ENCODE results near the gene SPON2. TPM values are rescaled to one million over a fixed set of nuclear protein-coding genes. Genes with fewer than 3 reads are reported as not detected.

The SPON2 gene
- total RNA-seq, 1 experiment from 2014 or later = 3.1 TPM

GRCh38 chr4:1211891-1212545, 39.6 kb upstream of the SPON2 start:
- H3K27me3 ChIP-seq (replicated peaks; ENCODE audit: control insufficient read depth, insufficient read depth, low read length) = no peaks in the 10 kb centered on the region
- Mint-ChIP-seq H3K4me3 (ENCODE audit: unreplicated experiment) (no peak overlapping the region), H3K27ac (ENCODE audit: unreplicated experiment) (no peak overlapping the region), H3K4me1 (ENCODE audit: low read depth, unreplicated experiment) (no peaks in the 10 kb centered on the region), H3K27me3 (ENCODE audit: insufficient read depth, unreplicated experiment) (no peaks in the 10 kb centered on the region), H3K36me3 (ENCODE audit: insufficient read depth, unreplicated experiment) (peaks cover 61% of the 10 kb centered on the region), H3K9me3 (ENCODE audit: unreplicated experiment) (no peaks in the 10 kb centered on the region)
- peaks cover 2% of the 10 kb centered on the region; the same call in 1 of the 2 replicates for H3K36me3 ChIP-seq (ENCODE audit: control insufficient read depth, insufficient read depth, low read length)
- no peak for DNase-seq
- intact Hi-C loops (cut with micrococcal nuclease; ENCODE audit: unreplicated experiment) = no loop called here
- POLR2A ChIA-PET = no interaction called here
- CTCF ChIA-PET = no interaction called here
- no peaks in the 10 kb centered on the region for H3K9me3 ChIP-seq
- TF ChIP-seq CTCF (IDR thresholded peaks at IDR 0.05; ENCODE audit: insufficient read depth in 1 of 2, low read depth in 1 of 2, low read length in 1 of 2, severe bottlenecking in 1 of 2, unreplicated experiment in 1 of 2) = no peak
- no TSS peak for BruUV-seq (replicated peaks)
- H3K4me3 ChIP-seq (ENCODE audit: low read depth, low read length) = no peak overlapping the region
- no peaks in the 10 kb centered on the region for H3K4me1 ChIP-seq

DNA sequence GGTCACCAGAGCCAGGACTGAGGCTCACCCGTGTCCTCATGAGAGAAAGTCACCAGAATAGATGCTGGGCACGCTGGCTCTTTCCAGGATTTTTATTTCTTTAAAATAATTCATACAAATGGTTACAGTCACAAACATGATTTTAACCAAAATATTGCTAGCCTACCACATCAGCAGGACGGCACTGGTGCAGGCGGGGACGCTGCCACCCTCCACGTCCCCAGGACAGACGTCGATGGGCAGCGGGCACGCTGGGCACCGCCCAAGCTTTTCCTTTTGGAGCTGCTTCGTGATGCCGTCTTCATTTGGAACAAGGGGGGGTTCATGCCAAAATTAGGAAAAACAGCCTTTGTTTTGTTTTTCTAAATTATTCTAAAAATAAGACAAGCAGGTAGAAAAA, 39.0 kb upstream of the SPON2 start:
- Mint-ChIP-seq H3K4me1 (ENCODE audit: low read depth, unreplicated experiment) (no peaks in the 10 kb centered on the region), H3K27ac (ENCODE audit: unreplicated experiment) (no peak overlapping the region), H3K36me3 (ENCODE audit: insufficient read depth, unreplicated experiment) (peaks cover 54% of the 10 kb centered on the region), H3K9me3 (ENCODE audit: unreplicated experiment) (no peaks in the 10 kb centered on the region), H3K27me3 (ENCODE audit: insufficient read depth, unreplicated experiment) (no peaks in the 10 kb centered on the region), H3K4me3 (ENCODE audit: unreplicated experiment) (no peak overlapping the region)
- Histone ChIP-seq H3K4me3 (ENCODE audit: low read depth, low read length) (no peak overlapping the region), H3K27me3 (replicated peaks; ENCODE audit: control insufficient read depth, insufficient read depth, low read length) (no peaks in the 10 kb centered on the region), H3K9me3 (no peaks in the 10 kb centered on the region), H3K4me1 (no peaks in the 10 kb centered on the region), H3K36me3 (ENCODE audit: control insufficient read depth, insufficient read depth, low read length) (peaks cover 2% of the 10 kb centered on the region; the same call in 1 of the 2 replicates)
- TF ChIP-seq CTCF (IDR thresholded peaks at IDR 0.05; ENCODE audit: insufficient read depth in 1 of 2, low read depth in 1 of 2, low read length in 1 of 2, severe bottlenecking in 1 of 2, unreplicated experiment in 1 of 2) = no peak
- DNase-seq = no peak
- ChIA-PET POLR2A (no interaction called here), CTCF (no interaction called here)
- intact Hi-C loops (cut with micrococcal nuclease; ENCODE audit: unreplicated experiment) = no loop called here
- no TSS peak for BruUV-seq (replicated peaks)

DNA sequence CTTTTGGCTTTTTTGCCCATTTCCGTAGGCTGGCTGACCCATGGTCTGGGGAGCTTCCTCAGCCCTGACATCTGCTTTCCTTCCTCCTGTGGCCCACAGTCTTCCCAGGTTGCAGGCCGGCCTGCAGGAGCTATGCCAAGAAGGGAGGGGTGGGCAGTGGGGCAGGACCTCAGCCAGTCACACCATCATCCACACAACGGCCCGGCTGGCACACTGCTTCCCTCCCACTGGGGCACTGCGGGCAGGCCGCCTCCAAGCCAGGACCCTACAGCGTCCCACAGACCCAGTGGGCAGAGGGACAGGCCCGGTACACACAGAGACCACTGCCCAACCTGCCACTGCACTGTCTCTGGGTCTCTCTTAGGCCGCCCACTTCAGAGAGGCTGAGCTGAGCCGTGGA, 38.6 kb upstream of the SPON2 start:
- Histone ChIP-seq H3K9me3 (no peaks in the 10 kb centered on the region), H3K4me3 (ENCODE audit: low read depth, low read length) (no peak overlapping the region), H3K4me1 (no peaks in the 10 kb centered on the region), H3K27me3 (replicated peaks; ENCODE audit: control insufficient read depth, insufficient read depth, low read length) (no peaks in the 10 kb centered on the region), H3K36me3 (ENCODE audit: control insufficient read depth, insufficient read depth, low read length) (peaks cover 2% of the 10 kb centered on the region; the same call in 1 of the 2 replicates)
- Mint-ChIP-seq H3K36me3 (ENCODE audit: insufficient read depth, unreplicated experiment) (peaks cover 53% of the 10 kb centered on the region), H3K4me1 (ENCODE audit: low read depth, unreplicated experiment) (no peaks in the 10 kb centered on the region), H3K9me3 (ENCODE audit: unreplicated experiment) (no peaks in the 10 kb centered on the region), H3K27ac (ENCODE audit: unreplicated experiment) (no peak overlapping the region), H3K4me3 (ENCODE audit: unreplicated experiment) (no peak overlapping the region), H3K27me3 (ENCODE audit: insufficient read depth, unreplicated experiment) (no peaks in the 10 kb centered on the region)
- ChIA-PET POLR2A (no interaction called here), CTCF (no interaction called here)
- DNase-seq = no peak
- BruUV-seq (replicated peaks) = no TSS peak
- intact Hi-C loops (cut with micrococcal nuclease; ENCODE audit: unreplicated experiment) = no loop called here
- no peak for TF ChIP-seq CTCF (IDR thresholded peaks at IDR 0.05; ENCODE audit: insufficient read depth in 1 of 2, low read depth in 1 of 2, low read length in 1 of 2, severe bottlenecking in 1 of 2, unreplicated experiment in 1 of 2)
